IPS-18a (cell line): Measurements from ENCODE around the gene C9orf57.

Source experiments
- H3K27ac ChIP-seq: one replicate; pipeline ENCODE4 v1.5.1; 2013; ENCODE audit warnings: low read length
- H3K27me3 ChIP-seq: one replicate; pipeline ENCODE4 v1.6.1; 2013; ENCODE audit warnings: mild to moderate bottlenecking, low read length; ENCODE audit not compliant: control insufficient read depth, insufficient read depth
- H3K36me3 ChIP-seq: one replicate; pipeline ENCODE4 v1.6.1; 2013; ENCODE audit warnings: low read depth, low read length; ENCODE audit not compliant: control insufficient read depth
- H3K4me1 ChIP-seq: one replicate; pipeline ENCODE4 v1.6.1; 2013; ENCODE audit warnings: low read depth, low read length; ENCODE audit not compliant: control insufficient read depth
- H3K4me3 ChIP-seq: one replicate; pipeline ENCODE4 v1.5.1; 2013; ENCODE audit warnings: low read length
- H3K9ac ChIP-seq: one replicate; pipeline ENCODE4 v1.6.1; 2013; ENCODE audit warnings: mild to moderate bottlenecking, low read length, moderate library complexity
- H3K9me3 ChIP-seq: one replicate; pipeline ENCODE4 v1.6.1; 2013; ENCODE audit warnings: low read depth, low read length; ENCODE audit not compliant: control insufficient read depth

The C9orf57 gene

DNA sequence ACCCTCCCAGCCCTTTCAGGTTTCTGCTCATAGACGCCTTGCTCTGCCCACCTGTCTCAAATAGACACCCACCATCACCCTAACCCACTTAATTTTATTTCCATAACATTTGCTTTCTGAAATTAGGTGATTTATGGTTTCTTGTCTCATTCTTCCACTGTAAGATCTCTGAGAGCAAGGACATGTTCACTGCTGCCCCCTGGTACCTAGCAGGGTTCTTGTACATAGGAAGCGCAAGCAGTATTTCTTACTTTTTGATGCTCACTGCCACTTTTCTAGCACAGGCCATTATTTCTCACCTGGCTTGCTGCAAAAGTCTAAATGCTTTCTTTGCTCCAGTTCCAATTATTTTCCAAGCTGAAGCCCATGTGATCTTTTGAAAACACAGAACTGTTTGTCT is 16.8 kb downstream of the C9orf57 start:
- Histone ChIP-seq H3K4me1 (no peaks in the 10 kb centered on the region), H3K27ac (no peak overlapping the region)

DNA sequence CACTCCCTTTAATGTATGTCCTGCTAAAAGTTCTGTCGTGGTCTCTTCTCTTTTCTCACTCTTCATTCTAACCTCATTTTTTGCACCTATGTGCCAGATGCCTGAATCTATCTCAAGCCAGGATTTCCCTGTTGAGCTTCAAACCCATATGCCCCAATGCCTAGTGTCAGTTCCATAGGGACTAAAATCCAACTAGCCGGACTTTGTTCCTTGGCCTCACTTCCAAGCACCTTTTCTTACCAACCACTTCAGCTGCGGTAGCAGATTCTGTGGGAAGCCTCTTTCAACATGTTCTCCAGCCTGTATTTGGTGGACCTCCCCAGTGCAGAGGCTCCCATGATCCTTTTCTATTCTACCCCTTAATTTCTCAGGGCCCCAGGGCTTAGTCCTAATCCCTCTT is 17.5 kb downstream of the C9orf57 start:
- H3K4me3 ChIP-seq: no peak overlapping the region
- H3K9ac ChIP-seq: no peak overlapping the region
- H3K9me3 ChIP-seq: no peaks in the 10 kb centered on the region
- H3K27ac ChIP-seq: no peak overlapping the region
- no peaks in the 10 kb centered on the region for H3K27me3 ChIP-seq
- no peaks in the 10 kb centered on the region for H3K4me1 ChIP-seq
- no peaks in the 10 kb centered on the region for H3K36me3 ChIP-seq

More for the DNA sequence above, 16.8 kb downstream of the C9orf57 start:
- Histone ChIP-seq H3K27me3 (no peaks in the 10 kb centered on the region), H3K9ac (no peak overlapping the region), H3K4me3 (no peak overlapping the region), H3K36me3 (no peaks in the 10 kb centered on the region), H3K9me3 (no peaks in the 10 kb centered on the region)

DNA sequence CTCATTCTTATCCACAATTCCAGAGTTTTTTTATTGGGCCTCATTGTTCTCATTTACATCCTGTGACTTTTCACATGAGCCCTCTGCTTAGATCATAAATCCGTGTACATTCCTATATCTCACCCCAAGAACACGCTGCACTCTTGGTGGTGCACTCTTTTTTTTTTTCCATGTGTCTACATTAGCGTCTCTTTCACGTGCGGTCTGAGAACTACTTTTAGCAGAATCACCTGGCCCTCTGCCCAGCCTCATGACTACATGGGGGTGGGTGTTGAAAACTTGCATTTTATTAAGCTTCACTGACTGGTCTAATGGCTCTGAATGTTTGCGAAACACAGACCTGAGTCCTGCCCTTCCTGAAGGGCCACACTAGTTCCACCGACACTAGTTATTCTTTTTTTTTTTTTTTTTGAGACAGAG is 18.6 kb downstream of the C9orf57 start:
- H3K27me3 ChIP-seq: no peaks in the 10 kb centered on the region
- no peaks in the 10 kb centered on the region for H3K9me3 ChIP-seq
- H3K27ac ChIP-seq: no peak overlapping the region
- no peak overlapping the region for H3K9ac ChIP-seq
- H3K36me3 ChIP-seq: no peaks in the 10 kb centered on the region
- H3K4me3 ChIP-seq: no peak overlapping the region
- H3K4me1 ChIP-seq: no peaks in the 10 kb centered on the region

DNA sequence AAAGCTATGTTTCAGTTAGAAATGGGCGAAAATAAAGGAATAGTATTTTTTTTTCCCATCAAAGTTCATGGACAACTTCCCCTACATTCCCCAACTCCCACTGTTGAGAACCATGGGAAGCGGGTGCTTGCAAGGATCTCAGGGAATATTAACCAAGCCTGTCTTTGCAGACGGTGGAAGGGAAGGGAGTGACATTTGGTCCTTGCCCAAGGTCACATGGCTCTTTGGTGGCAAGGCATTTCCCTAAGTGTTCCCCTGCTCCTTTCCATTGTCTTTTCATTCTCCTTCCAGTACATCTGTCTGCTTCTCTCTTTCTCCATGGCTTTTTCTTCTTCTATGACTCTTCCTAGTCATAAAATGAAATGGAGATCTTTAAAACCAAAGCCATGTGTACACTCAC is 19.0 kb downstream of the C9orf57 start:
- Histone ChIP-seq H3K9me3 (no peaks in the 10 kb centered on the region), H3K4me3 (no peak overlapping the region), H3K9ac (no peak overlapping the region), H3K36me3 (no peaks in the 10 kb centered on the region), H3K4me1 (no peaks in the 10 kb centered on the region), H3K27ac (no peak overlapping the region), H3K27me3 (no peaks in the 10 kb centered on the region)

DNA sequence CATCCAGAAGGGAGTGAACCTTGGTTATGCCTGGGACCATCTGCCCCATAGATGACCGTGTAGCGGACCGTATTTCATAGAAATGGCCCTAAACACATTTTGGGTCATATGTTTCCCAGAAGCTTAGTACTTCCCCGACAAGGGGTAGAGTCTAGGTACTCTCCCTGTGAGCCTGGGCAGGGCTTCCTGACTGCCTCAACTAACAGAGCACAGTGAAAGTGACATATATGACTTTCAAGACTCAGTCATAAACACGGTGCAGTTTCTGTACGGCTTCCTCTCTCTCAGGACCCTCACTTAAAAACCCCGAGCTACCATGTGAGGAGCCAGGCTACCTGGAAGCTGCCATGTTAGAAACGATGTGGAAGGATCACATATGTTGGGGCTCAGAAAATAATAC is 20.9 kb downstream of the C9orf57 start:
- no peak overlapping the region for H3K4me3 ChIP-seq

DNA sequence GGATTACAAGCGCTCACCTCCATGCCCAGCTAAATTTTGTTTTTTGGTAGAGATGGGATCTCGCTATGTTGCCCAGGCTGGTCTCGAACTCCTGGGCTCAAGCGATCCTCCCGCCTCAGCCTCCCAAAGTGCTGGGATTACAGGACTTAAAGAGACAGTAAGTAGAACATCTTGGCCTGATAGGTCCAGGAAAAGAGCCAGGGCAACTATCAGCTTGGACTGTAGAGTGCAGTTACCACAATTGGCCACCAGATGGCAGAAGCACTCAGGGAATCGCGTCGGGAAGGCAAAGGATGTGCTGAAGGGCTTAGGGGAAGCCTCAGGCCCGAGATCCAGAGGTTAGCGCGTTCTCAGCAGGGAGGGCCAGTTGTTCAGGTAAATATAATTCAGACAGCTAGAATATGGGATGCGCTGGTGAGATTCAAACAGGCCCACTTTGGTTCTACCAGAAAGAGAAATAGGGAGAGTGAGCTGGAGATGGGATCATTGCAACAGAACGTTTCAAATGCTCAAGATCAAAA is 21.5 kb downstream of the C9orf57 start:
- H3K9me3 ChIP-seq: no peaks in the 10 kb centered on the region
- no peak overlapping the region for H3K9ac ChIP-seq
- H3K27me3 ChIP-seq: no peaks in the 10 kb centered on the region
- H3K4me1 ChIP-seq: no peaks in the 10 kb centered on the region
- H3K36me3 ChIP-seq: no peaks in the 10 kb centered on the region
- H3K4me3 ChIP-seq: no peak overlapping the region
- H3K27ac ChIP-seq: no peak overlapping the region

More for the DNA sequence above, 20.9 kb downstream of the C9orf57 start:
- H3K27ac ChIP-seq: no peak overlapping the region
- H3K9ac ChIP-seq: no peak overlapping the region
- H3K4me1 ChIP-seq: no peaks in the 10 kb centered on the region
- no peaks in the 10 kb centered on the region for H3K9me3 ChIP-seq
- H3K27me3 ChIP-seq: no peaks in the 10 kb centered on the region
- H3K36me3 ChIP-seq: no peaks in the 10 kb centered on the region

DNA sequence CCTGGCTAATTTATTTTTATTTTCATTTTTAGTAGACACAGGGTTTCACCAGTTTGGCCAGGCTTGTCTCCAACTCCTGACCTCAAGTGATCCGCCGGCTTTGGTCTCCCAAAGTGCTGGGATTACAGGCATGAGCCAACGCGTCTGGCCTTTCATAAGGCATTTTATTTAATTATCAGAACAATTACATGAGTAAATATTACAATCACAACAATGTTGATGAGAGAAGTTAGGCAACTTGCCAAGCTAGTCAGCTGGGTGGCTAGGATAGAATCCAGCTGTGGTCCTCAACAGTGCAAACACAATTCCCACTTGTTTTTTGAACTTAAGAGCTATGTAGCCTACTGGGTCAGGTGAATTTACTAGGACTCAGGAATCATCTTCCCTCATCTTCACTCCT is 22.0 kb downstream of the C9orf57 start:
- no peak overlapping the region for H3K9ac ChIP-seq
- H3K4me1 ChIP-seq: no peaks in the 10 kb centered on the region
- no peaks in the 10 kb centered on the region for H3K9me3 ChIP-seq
- H3K36me3 ChIP-seq: no peaks in the 10 kb centered on the region
- no peaks in the 10 kb centered on the region for H3K27me3 ChIP-seq
- H3K27ac ChIP-seq: no peak overlapping the region
- H3K4me3 ChIP-seq: no peak overlapping the region

DNA sequence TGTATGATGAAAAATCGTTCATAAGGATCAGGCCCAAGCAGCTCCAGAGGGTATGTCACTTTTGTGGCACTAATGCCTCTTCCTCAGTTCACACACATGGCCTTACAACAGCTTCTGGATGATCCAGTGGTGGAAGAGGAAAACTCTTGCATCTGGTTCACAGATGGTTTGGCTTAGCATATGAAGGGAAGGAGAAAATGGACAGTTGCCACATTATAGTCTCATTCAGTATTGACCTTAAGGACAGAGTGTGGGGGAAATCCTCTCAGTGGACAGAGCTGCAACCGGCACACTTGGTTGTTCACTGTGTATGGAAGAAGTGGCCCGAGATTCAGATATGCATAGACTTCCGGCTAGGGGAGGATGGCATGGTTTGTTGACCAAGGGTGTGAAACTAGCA is 22.8 kb downstream of the C9orf57 start:
- Histone ChIP-seq H3K27ac (no peak overlapping the region), H3K4me1 (no peaks in the 10 kb centered on the region), H3K36me3 (no peaks in the 10 kb centered on the region), H3K27me3 (no peaks in the 10 kb centered on the region), H3K9ac (no peak overlapping the region), H3K9me3 (no peaks in the 10 kb centered on the region), H3K4me3 (no peak overlapping the region)

DNA sequence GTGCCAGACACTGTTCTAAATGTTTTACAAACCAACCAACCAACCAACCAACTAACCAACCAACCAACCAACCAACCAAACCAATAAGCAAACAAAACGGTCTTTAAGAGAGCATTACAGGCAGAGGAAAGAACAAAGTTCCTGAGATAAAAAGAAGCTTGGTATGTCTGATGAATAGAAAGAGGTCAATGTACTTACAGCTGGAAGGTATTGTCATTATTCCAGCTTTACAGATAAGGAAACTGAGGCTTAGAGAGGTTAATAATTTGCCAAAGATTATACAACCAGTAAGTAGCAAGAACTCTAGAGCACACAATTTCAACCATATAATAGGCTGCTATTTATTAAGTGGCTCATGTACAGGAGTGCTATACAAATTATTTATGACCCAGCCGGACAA is 29.6 kb downstream of the C9orf57 start:
- Histone ChIP-seq H3K9me3 (no peaks in the 10 kb centered on the region), H3K36me3 (no peaks in the 10 kb centered on the region), H3K4me3 (no peak overlapping the region), H3K9ac (no peak overlapping the region), H3K4me1 (no peaks in the 10 kb centered on the region), H3K27me3 (no peaks in the 10 kb centered on the region), H3K27ac (no peak overlapping the region)

DNA sequence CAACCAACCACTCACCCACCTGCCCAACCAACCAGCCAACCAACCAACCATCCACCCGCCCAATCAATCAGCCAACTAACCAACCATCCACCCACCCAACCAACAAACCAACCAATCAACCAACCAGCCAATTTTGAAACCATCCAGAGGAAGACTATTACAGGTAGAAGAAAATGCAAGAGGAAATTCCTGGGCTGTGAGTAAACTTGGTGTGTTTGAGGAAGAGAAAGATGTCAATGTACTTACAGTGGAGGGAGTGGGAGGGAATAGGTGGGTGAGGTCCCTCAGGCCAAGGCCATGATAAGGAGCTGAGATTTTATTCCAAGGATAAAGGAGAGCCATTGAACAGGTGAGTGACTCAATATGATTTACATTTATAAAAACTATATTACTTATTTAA is 30.4 kb downstream of the C9orf57 start:
- Histone ChIP-seq H3K9me3 (no peaks in the 10 kb centered on the region), H3K36me3 (no peaks in the 10 kb centered on the region), H3K9ac (no peak overlapping the region), H3K27me3 (no peaks in the 10 kb centered on the region), H3K27ac (no peak overlapping the region), H3K4me3 (no peak overlapping the region), H3K4me1 (no peaks in the 10 kb centered on the region)

DNA sequence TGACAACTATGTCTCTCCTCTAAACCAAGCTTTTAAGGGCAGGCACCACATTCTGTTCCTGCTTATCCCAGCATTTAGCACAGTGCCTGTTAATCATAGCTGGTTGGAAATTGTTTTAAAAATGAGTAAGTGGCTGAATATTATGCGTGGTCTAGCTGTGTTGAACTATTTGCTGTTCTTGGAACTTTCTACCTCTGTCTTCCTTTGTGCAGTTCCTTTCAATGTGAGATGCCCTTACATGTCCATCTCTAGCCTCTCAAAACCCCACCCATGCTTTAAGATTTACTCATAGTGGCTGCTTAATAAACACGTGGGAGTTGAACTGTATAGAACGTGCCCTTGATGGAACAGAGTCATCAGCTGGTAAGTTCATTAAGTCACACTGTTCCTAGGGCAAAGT is 34.5 kb downstream of the C9orf57 start:
- H3K4me3 ChIP-seq: no peak overlapping the region
- no peak overlapping the region for H3K9ac ChIP-seq
- H3K9me3 ChIP-seq: no peaks in the 10 kb centered on the region
- H3K27ac ChIP-seq: no peak overlapping the region
- no peaks in the 10 kb centered on the region for H3K36me3 ChIP-seq
- no peaks in the 10 kb centered on the region for H3K27me3 ChIP-seq
- H3K4me1 ChIP-seq: no peaks in the 10 kb centered on the region

DNA sequence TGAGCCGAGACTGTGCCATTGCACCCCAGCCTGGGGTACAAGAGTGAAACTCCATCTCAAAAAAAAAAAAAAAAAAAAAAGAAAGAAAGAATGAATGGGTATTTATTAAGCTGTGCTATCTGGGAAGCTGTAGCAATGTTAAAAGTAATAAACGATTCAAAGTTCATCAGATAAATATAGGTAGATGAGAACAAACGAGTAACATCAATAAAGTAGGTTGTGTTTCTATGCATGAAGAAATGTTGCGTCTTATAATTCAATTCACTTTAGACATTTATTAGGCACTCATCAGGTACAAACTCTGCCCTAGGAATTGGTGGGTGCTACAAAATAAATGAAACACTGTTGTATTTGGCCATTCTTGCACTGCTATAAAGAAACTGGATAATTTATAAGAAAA is 36.8 kb downstream of the C9orf57 start:
- Histone ChIP-seq H3K27me3 (no peaks in the 10 kb centered on the region), H3K36me3 (no peaks in the 10 kb centered on the region), H3K4me1 (no peaks in the 10 kb centered on the region), H3K27ac (no peak overlapping the region), H3K9ac (no peak overlapping the region), H3K9me3 (no peaks in the 10 kb centered on the region), H3K4me3 (no peak overlapping the region)
